GF-D8 (cell line): ENCODE results near the gene PFKP.
A peak's percentile ranks its signal among the peaks of the same experiment; 100 is the strongest.

Experiments used
- DNase-seq: peaks from one replicate; lab custom pipeline; 2025; lab: John Stamatoyannopoulos, UW

The PFKP gene

GRCh38 chr10:3067118-3067858 lies at the start of gene PFKP:
PFKP (plus strand) TSS chr10:3067548; CDS start chr10:3067596, 48 bp downstream.
- no peak for DNase-seq

GRCh38 chr10:3018247-3018646 lies 49.1 kb upstream of the PFKP start:
- DNase-seq = no peak

- DNase-seq = no peak
Measured at GRCh38 chr10:3020311-3020710, 47.0 kb upstream of the PFKP start.

GRCh38 chr10:3020881-3021280 lies 46.5 kb upstream of the PFKP start:
- no peak for DNase-seq

- no peak for DNase-seq
Measured at GRCh38 chr10:3022027-3022426, 45.3 kb upstream of the PFKP start.

GRCh38 chr10:3023892-3024291 lies 43.5 kb upstream of the PFKP start:
- no peak for DNase-seq

GRCh38 chr10:3025026-3025683 lies 42.2 kb upstream of the PFKP start:
- no peak for DNase-seq

GRCh38 chr10:3027866-3028265 lies 39.5 kb upstream of the PFKP start:
- DNase-seq = no peak

GRCh38 chr10:3028441-3028840 lies 38.9 kb upstream of the PFKP start:
- DNase-seq = no peak

GRCh38 chr10:3030765-3031164 lies 36.6 kb upstream of the PFKP start:
- no peak for DNase-seq

- DNase-seq = no peak
Measured at GRCh38 chr10:3031490-3031889, 35.9 kb upstream of the PFKP start.

- DNase-seq = no peak
Measured at GRCh38 chr10:3033925-3034324, 33.4 kb upstream of the PFKP start.

GRCh38 chr10:3034616-3035015 lies 32.7 kb upstream of the PFKP start:
- DNase-seq = no peak

- DNase-seq = no peak
Measured at GRCh38 chr10:3036155-3037021, 31.0 kb upstream of the PFKP start.

- DNase-seq = no peak
Measured at GRCh38 chr10:3037182-3037581, 30.2 kb upstream of the PFKP start.

- DNase-seq = no peak
Measured at GRCh38 chr10:3040069-3040468, 27.3 kb upstream of the PFKP start.

- no peak for DNase-seq
Measured at GRCh38 chr10:3042589-3042988, 24.8 kb upstream of the PFKP start.

- peak; percentile 47 for DNase-seq
Measured at GRCh38 chr10:3043512-3044368, 23.6 kb upstream of the PFKP start.

GRCh38 chr10:3045471-3046209 lies 21.7 kb upstream of the PFKP start:
- no peak for DNase-seq

GRCh38 chr10:3046210-3046779 lies 21.1 kb upstream of the PFKP start:
- no peak for DNase-seq
